ENCODE measurements around the gene MICB.

Gene MICB

GRCh38 chr6:31497531-31498476 is at the start of gene MICB:
MICB (plus strand) TSS chr6:31498145; CDS start chr6:31498194, 49 bp downstream.
- no peaks in the 10 kb centered on the region for H3K9me2 ChIP-seq (replicated peaks; ENCODE audit: insufficient read depth, low read length)
- no peak within 1 kb of the TSS for H2AFZ ChIP-seq (ENCODE audit: low read depth, low read length, severe bottlenecking)
- H3K79me2 ChIP-seq (ENCODE audit: insufficient read depth, low read length): peaks cover 89% of the 10 kb centered on the region
- no peaks in the 10 kb centered on the region for H3K27me3 ChIP-seq (ENCODE audit: low read length)
- TF ChIP-seq CTCF (IDR thresholded peaks at IDR 0.05; ENCODE audit: insufficient read depth, low read length, poor library complexity, severe bottlenecking) (no peak), EZH2phosphoT487 (conservative IDR thresholded peaks at IDR 0.05; ENCODE audit: low read length) (no peak)
- peak within 1 kb of the TSS; percentile 94 for H3K4me2 ChIP-seq (ENCODE audit: low read depth, low read length, poor library complexity, severe bottlenecking)
- H3K36me3 ChIP-seq (ENCODE audit: low read length): no peaks in the 10 kb centered on the region; the same call in 1 of the 2 replicates
- peaks cover 26% of the 10 kb centered on the region; the same call in 1 of the 2 replicates for H4K20me1 ChIP-seq (ENCODE audit: low read depth, low read length)
- no peaks in the 10 kb centered on the region for H3K9me3 ChIP-seq (ENCODE audit: insufficient read depth, low read length)
- H3K4me3 ChIP-seq (ENCODE audit: insufficient read depth, low read length, poor library complexity, severe bottlenecking): peak within 1 kb of the TSS; percentile 95
- peak within 1 kb of the TSS; percentile 93 for H3K27ac ChIP-seq (ENCODE audit: low read depth, low read length)
- peaks cover 38% of the 10 kb centered on the region for H3F3A ChIP-seq (ENCODE audit: insufficient read depth)
- H3K9ac ChIP-seq (ENCODE audit: low read length): peak within 1 kb of the TSS; percentile 72

GRCh38 chr6:31450751-31451150 is 47.2 kb upstream of the MICB start:
- Histone ChIP-seq H3K27me3 (ENCODE audit: low read length) (no peaks in the 10 kb centered on the region), H3K9me2 (replicated peaks; ENCODE audit: insufficient read depth, low read length) (no peaks in the 10 kb centered on the region), H4K20me1 (ENCODE audit: low read depth, low read length) (no peaks in the 10 kb centered on the region), H3K79me2 (ENCODE audit: insufficient read depth, low read length) (no peaks in the 10 kb centered on the region), H3F3A (ENCODE audit: insufficient read depth) (no peaks in the 10 kb centered on the region), H3K4me2 (ENCODE audit: low read depth, low read length, poor library complexity, severe bottlenecking) (no peak overlapping the region), H3K36me3 (ENCODE audit: low read length) (no peaks in the 10 kb centered on the region), H3K9me3 (ENCODE audit: insufficient read depth, low read length) (no peaks in the 10 kb centered on the region), H3K9ac (ENCODE audit: low read length) (no peak overlapping the region), H2AFZ (ENCODE audit: low read depth, low read length, severe bottlenecking) (no peak overlapping the region), H3K4me3 (ENCODE audit: insufficient read depth, low read length, poor library complexity, severe bottlenecking) (no peak overlapping the region), H3K27ac (ENCODE audit: low read depth, low read length) (no peak overlapping the region)
- TF ChIP-seq CTCF (IDR thresholded peaks at IDR 0.05; ENCODE audit: insufficient read depth, low read length, poor library complexity, severe bottlenecking): no peak
- TF ChIP-seq EZH2phosphoT487 (conservative IDR thresholded peaks at IDR 0.05; ENCODE audit: low read length): no peak

- Histone ChIP-seq H2AFZ (ENCODE audit: low read depth, low read length, severe bottlenecking) (no peak overlapping the region), H3K4me2 (ENCODE audit: low read depth, low read length, poor library complexity, severe bottlenecking) (no peak overlapping the region), H3K36me3 (ENCODE audit: low read length) (no peaks in the 10 kb centered on the region), H3K9me2 (replicated peaks; ENCODE audit: insufficient read depth, low read length) (no peaks in the 10 kb centered on the region), H3K27ac (ENCODE audit: low read depth, low read length) (no peak overlapping the region), H4K20me1 (ENCODE audit: low read depth, low read length) (no peaks in the 10 kb centered on the region), H3F3A (ENCODE audit: insufficient read depth) (no peaks in the 10 kb centered on the region), H3K27me3 (ENCODE audit: low read length) (0 out of 2 replicates have a peak, but pooled peaks cover 3% of the 10 kb centered on the region), H3K9me3 (ENCODE audit: insufficient read depth, low read length) (no peaks in the 10 kb centered on the region), H3K79me2 (ENCODE audit: insufficient read depth, low read length) (no peaks in the 10 kb centered on the region), H3K9ac (ENCODE audit: low read length) (no peak overlapping the region), H3K4me3 (ENCODE audit: insufficient read depth, low read length, poor library complexity, severe bottlenecking) (no peak overlapping the region)
- TF ChIP-seq CTCF (IDR thresholded peaks at IDR 0.05; ENCODE audit: insufficient read depth, low read length, poor library complexity, severe bottlenecking) (no peak), EZH2phosphoT487 (conservative IDR thresholded peaks at IDR 0.05; ENCODE audit: low read length) (no peak)
These were observed 45.1 kb upstream of the MICB start for GRCh38 chr6:31452859-31453258.

Measured in SU-DHL-6 (cell line).